Raji (cell line): ENCODE measurements around the gene ARMC7.
A peak's percentile ranks its signal among the peaks of the same experiment; 100 is the strongest.

Source experiments
- POLR2A ChIP-seq: IDR thresholded peaks from 2 replicates; pipeline ENCODE4 v1.6.1; 2011; ENCODE audit warnings: low read depth, low read length, control low read depth; ENCODE audit not compliant: insufficient read depth

Gene ARMC7

DNA sequence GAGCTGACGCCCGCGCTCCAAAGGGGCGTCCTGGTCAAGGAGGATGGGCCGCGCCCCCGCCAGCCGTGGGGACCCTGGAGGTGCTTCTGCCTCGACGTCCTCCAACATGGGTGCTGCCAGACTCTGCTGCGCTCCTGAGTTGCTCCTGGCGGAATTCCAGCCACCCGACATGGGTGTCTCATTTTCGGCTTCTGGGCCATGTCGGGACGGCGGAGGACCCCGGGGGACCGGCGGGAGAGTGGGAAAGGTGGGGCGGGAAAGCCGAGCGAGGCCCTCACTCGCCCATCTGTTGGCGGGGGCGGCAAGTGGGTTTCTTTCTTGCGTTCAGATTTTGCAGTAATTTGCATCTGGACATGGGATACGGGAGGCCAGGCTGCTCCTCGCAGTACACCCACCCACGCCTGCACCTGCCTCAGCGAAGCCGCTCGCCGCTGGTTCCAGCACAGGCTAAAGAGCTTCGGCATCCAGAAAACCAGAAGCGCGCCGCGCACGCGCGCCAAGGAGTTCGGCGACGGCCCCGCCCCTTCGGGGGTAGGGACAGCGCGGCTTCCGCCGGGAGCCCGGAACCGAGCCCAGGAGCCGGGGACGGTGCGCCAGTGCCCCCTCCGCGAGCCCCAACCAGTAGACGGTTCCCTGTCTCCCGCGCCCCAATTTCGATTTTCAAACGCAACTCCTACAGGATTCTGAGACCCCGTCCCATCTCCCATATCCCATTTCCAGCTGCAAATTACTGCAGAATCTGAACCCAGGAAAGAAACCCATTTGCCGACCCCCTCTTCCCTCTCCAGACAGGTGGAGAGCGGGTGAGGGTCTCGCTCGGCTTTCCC lies at the start of gene ARMC7:
Gene ARMC7 (plus strand): TSS at position 563 of the 827 bp plus-strand sequence. CDS start 320 bp downstream, outside the sequence.
- peak; percentile 92 for TF ChIP-seq POLR2A

GRCh38 chr17:75060434-75061054 lies 49.2 kb upstream of the ARMC7 start:
- no peak for TF ChIP-seq POLR2A

DNA sequence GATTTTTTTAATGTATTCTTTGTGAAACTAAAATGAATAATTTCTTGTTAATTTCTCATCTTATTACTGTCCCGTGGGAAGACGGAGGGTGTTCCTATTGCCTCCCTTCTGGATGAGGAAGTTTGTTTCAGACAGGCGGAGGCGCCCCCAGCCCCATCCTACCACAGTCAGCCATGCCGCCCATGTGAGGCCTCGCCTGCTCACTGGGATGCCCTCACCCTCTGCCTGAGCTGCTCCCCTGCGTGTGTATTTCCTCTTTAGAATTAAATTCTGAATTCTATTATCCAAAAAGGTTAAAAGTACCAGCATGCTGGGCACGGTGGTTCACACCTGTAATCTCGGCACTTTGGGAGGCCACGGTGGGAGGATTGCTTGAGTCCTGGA lies 48.7 kb upstream of the ARMC7 start:
- TF ChIP-seq POLR2A = no peak

- TF ChIP-seq POLR2A = no peak
Observed at GRCh38 chr17:75061618-75062017, 48.2 kb upstream of the ARMC7 start.

GRCh38 chr17:75063201-75063600 lies 46.6 kb upstream of the ARMC7 start:
- no peak for TF ChIP-seq POLR2A

GRCh38 chr17:75063626-75064025 lies 46.1 kb upstream of the ARMC7 start:
- no peak for TF ChIP-seq POLR2A

GRCh38 chr17:75064040-75064439 lies 45.7 kb upstream of the ARMC7 start:
- no peak for TF ChIP-seq POLR2A

DNA sequence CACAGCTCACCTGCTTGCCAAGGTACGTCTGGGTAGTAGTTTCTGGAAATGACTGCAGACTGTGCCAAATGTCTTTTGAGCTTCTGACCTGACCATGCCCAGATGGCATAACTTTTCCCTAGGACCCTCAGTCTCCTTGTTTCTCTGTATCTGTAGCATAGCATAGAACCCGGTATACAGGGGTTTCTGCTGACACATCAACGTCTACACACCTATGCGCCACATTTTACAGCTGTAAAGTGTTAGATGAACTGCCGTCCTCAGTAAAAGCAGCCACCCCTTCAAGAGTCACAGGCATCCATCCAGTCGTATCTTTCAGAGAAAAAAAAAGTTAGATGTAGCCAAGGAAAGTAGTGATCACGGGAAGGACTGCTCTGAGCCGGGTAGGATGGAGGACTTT lies 45.3 kb upstream of the ARMC7 start:
- no peak for TF ChIP-seq POLR2A

- no peak for TF ChIP-seq POLR2A
Observed at GRCh38 chr17:75064867-75065561, 44.8 kb upstream of the ARMC7 start.

- no peak for TF ChIP-seq POLR2A
Observed at GRCh38 chr17:75065562-75066151, 44.1 kb upstream of the ARMC7 start.

DNA sequence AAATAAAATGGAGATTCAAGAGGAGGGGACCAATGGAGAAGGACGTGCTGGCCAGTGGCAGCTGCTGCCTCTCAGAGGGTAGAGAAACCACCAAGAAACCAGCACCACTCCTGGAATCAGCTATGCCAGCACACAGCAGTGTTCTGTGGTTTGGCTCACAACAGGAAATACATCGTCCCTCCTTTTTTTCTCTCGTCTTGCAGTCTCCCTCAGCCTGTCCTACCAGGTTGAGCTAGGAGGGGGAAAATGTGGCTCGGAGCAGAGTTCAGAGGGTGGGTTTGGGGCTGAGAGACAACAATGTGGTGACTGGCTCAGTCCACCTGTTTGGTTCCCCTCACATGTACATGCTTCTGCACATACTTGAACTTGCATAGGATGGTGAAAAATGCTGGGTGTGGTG lies 41.9 kb upstream of the ARMC7 start:
- no peak for TF ChIP-seq POLR2A

GRCh38 chr17:75068750-75069149 lies 41.0 kb upstream of the ARMC7 start:
- no peak for TF ChIP-seq POLR2A

- TF ChIP-seq POLR2A = no peak
Observed at GRCh38 chr17:75069783-75070182, 40.0 kb upstream of the ARMC7 start.

- TF ChIP-seq POLR2A = no peak
Observed at GRCh38 chr17:75073618-75074047, 36.1 kb upstream of the ARMC7 start.

DNA sequence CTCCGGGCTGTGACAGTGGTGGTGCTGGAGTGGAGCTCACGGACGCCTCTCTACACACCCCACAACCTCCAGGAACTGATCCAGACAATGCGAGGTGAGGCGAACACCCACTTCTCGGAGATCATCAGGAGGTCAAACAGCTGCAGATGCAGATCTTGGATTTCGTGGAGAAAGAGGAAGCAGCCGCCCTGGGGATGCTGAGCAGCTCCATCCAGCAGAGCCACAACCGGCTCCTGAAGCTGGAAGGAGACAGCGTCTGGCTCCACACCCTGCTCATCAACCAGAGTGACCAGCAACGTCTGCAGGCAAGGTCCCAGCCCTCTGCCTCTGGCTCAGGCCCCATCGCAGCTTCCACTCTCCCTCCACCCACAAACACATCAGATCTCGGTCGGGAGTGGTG lies 35.2 kb upstream of the ARMC7 start:
- no peak for TF ChIP-seq POLR2A

- no peak for TF ChIP-seq POLR2A
Observed at GRCh38 chr17:75075597-75076336, 34.0 kb upstream of the ARMC7 start.
